ENCODE measurements around the gene LGALSL. TPM values are rescaled to one million over a fixed set of nuclear protein-coding genes. Genes with fewer than 3 reads are reported as not detected.

The LGALSL gene
- total RNA-seq, 1 experiment from 2014 or later = 7.4 TPM

DNA sequence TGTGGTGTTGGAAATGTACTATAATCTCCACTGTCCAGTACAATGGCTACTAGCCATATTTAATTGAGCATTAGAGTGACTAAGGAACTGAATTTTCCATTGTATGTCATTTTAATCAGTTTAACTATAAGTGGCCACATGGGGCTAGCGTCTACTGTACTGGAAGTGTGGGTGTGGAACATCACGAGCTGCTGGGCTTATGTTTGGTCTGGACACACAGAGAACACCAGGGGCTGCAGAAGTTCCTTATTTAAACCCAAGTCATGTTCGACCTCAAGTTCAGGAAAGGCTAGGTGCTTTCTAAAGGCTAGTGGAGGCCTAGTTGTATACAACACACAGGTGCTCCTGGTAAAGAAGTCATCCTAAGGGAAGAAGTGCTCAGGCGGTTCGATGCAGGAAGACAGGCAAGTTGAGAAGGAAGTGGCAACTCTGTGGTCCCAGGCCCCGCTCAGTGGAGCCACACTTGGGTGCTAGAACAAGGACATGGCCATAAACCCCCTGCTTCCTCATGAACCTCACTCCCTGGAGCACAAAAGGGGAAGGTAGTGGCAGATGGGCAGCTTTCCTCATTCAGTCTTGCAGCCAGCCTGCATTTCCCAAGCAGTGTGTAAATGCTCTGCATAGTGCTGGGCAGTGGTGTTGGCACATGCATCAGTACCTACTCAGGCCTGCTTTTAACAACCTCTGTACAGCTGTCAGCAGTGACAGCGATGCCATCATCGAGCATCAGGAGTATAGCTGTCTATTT, 13.3 kb downstream of the LGALSL start:
- no TSS peak for BruUV-seq (replicated peaks)
- no peak overlapping the region for H3K27ac ChIP-seq (ENCODE audit: low read depth, low read length, poor library complexity, severe bottlenecking)
- TF ChIP-seq, protein P1, sequence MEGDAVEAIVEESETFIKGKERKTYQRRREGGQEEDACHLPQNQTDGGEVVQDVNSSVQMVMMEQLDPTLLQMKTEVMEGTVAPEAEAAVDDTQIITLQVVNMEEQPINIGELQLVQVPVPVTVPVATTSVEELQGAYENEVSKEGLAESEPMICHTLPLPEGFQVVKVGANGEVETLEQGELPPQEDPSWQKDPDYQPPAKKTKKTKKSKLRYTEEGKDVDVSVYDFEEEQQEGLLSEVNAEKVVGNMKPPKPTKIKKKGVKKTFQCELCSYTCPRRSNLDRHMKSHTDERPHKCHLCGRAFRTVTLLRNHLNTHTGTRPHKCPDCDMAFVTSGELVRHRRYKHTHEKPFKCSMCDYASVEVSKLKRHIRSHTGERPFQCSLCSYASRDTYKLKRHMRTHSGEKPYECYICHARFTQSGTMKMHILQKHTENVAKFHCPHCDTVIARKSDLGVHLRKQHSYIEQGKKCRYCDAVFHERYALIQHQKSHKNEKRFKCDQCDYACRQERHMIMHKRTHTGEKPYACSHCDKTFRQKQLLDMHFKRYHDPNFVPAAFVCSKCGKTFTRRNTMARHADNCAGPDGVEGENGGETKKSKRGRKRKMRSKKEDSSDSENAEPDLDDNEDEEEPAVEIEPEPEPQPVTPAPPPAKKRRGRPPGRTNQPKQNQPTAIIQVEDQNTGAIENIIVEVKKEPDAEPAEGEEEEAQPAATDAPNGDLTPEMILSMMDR (conservative IDR thresholded peaks at IDR 0.05; ENCODE audit: low read depth, low read length) = no peak
- TF ChIP-seq EZH2 (IDR thresholded peaks at IDR 0.05; ENCODE audit: borderline replicate concordance, low read depth, low read length, poor library complexity, severe bottlenecking) = no peak
- H3K9me3 ChIP-seq (ENCODE audit: low read depth, low read length, poor library complexity, severe bottlenecking) = no peaks in the 10 kb centered on the region
- H3K27me3 ChIP-seq (replicated peaks; ENCODE audit: insufficient read depth, low read depth, low read length, poor library complexity) = no peaks in the 10 kb centered on the region
- CTCF ChIA-PET = no interaction called here
- no peak overlapping the region for H3K4me3 ChIP-seq (ENCODE audit: low read depth, low read length, poor library complexity, severe bottlenecking)
- intact Hi-C loops (cut with micrococcal nuclease; ENCODE audit: unreplicated experiment) = no loop called here
- no peaks in the 10 kb centered on the region for H3K36me3 ChIP-seq (ENCODE audit: insufficient read depth, low read length, poor library complexity, severe bottlenecking)
- H3K4me1 ChIP-seq (ENCODE audit: insufficient read depth, low read length, poor library complexity, severe bottlenecking) = peaks cover 5% of the 10 kb centered on the region
- POLR2A ChIA-PET (ENCODE audit: low non-redundant PET) = no interaction called here
- no peak for DNase-seq (ENCODE audit: low spot score)

DNA sequence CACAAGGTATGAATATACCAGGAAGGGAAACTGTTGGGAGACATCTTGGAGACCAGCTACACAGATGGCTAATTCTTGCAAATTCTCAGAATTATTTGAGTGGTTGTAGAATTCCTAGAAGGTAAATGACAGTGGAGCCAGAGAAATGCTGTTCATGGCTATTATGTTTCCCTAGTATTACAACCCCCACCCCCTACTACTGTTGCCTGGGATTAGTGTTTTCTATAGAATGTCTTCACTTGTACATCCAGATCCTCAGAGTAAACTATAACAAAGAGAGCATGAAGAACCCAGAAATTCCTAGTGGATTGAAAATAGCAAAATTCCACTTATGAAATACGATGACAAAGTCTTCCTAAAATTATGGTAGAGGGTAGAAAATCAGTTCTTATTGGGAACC, 15.3 kb downstream of the LGALSL start:
- H3K4me1 ChIP-seq (ENCODE audit: insufficient read depth, low read length, poor library complexity, severe bottlenecking) = no peaks in the 10 kb centered on the region
- no peaks in the 10 kb centered on the region for H3K36me3 ChIP-seq (ENCODE audit: insufficient read depth, low read length, poor library complexity, severe bottlenecking)
- ChIA-PET POLR2A (ENCODE audit: low non-redundant PET) (no interaction called here), CTCF (no interaction called here)
- no peaks in the 10 kb centered on the region for H3K9me3 ChIP-seq (ENCODE audit: low read depth, low read length, poor library complexity, severe bottlenecking)
- H3K4me3 ChIP-seq (ENCODE audit: low read depth, low read length, poor library complexity, severe bottlenecking) = no peak overlapping the region
- H3K27me3 ChIP-seq (replicated peaks; ENCODE audit: insufficient read depth, low read depth, low read length, poor library complexity) = no peaks in the 10 kb centered on the region
- no peak overlapping the region for H3K27ac ChIP-seq (ENCODE audit: low read depth, low read length, poor library complexity, severe bottlenecking)
- DNase-seq (ENCODE audit: low spot score) = no peak
- intact Hi-C loops (cut with micrococcal nuclease; ENCODE audit: unreplicated experiment) = no loop called here
- no TSS peak for BruUV-seq (replicated peaks)
- TF ChIP-seq EZH2 (IDR thresholded peaks at IDR 0.05; ENCODE audit: borderline replicate concordance, low read depth, low read length, poor library complexity, severe bottlenecking) = no peak
- TF ChIP-seq, protein P1 (conservative IDR thresholded peaks at IDR 0.05; ENCODE audit: low read depth, low read length) = no peak

DNA sequence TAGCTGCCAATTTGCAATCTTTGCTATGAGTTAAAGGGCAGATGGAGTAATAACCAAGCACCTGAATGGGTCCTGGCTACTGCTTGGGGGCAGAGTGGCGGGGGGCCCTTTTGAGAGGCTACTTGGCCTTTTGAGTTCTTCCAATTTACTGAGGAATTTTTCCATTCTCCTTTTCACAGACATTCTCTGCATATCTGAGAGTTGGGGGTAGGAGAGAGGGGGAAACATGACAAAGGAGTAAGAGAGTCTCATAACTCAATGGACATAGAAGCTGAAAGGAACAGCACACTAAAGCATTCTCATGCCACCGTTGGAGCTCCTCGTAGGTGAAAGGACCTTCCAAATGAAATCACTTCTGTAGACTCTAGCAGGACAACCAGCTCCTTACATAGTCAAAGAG, 16.1 kb downstream of the LGALSL start:
- Histone ChIP-seq H3K4me3 (ENCODE audit: low read depth, low read length, poor library complexity, severe bottlenecking) (no peak overlapping the region), H3K4me1 (ENCODE audit: insufficient read depth, low read length, poor library complexity, severe bottlenecking) (no peaks in the 10 kb centered on the region), H3K27ac (ENCODE audit: low read depth, low read length, poor library complexity, severe bottlenecking) (no peak overlapping the region), H3K9me3 (ENCODE audit: low read depth, low read length, poor library complexity, severe bottlenecking) (no peaks in the 10 kb centered on the region), H3K27me3 (replicated peaks; ENCODE audit: insufficient read depth, low read depth, low read length, poor library complexity) (no peaks in the 10 kb centered on the region), H3K36me3 (ENCODE audit: insufficient read depth, low read length, poor library complexity, severe bottlenecking) (no peaks in the 10 kb centered on the region)
- no peak for TF ChIP-seq EZH2 (IDR thresholded peaks at IDR 0.05; ENCODE audit: borderline replicate concordance, low read depth, low read length, poor library complexity, severe bottlenecking)
- TF ChIP-seq, protein P1 (conservative IDR thresholded peaks at IDR 0.05; ENCODE audit: low read depth, low read length) = no peak
- ChIA-PET CTCF (no interaction called here), POLR2A (ENCODE audit: low non-redundant PET) (no interaction called here)
- no peak for DNase-seq (ENCODE audit: low spot score)
- BruUV-seq (replicated peaks) = no TSS peak
- intact Hi-C loops (cut with micrococcal nuclease; ENCODE audit: unreplicated experiment) = no loop called here
